Measurements from ENCODE around the gene RAB30.
A peak's percentile ranks its signal among the peaks of the same experiment; 100 is the strongest.
"Not testable (repeated sequence)": the region's sequence is repeated elsewhere in the genome, so short reads cannot be mapped to it uniquely, and the experiment has no call there.

The RAB30 gene

DNA sequence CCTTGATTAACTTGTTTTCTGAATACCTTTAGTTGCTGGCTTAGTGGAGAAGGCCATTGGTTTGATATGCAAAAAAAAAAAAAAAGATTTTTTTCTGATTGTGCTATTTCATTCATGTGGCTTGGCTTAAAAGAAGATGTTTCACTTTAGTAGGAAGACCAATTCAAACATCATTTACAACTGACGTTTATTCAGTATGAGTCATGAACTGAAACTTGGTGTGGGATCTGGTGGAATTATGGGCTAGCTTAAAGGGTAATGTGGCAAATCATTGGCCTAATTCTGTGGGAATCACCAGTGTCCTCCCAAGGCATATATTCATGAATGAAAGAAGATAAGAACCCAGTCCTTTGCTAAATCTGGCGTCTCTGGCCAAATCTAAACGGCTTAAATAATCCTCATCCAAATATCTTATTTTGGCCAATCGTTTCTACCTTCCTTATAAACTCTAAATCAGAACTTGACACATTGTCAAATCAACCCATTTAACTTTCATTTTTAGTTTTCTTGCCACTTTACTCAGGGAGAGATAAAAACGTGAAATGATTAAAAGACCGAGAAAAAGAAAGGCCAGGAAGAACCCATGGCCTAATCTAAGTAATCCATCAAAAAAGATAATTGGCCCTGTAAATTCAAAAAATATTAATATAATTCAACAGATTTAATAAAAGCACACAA lies 93.1 kb downstream of the RAB30 start:
- no peak for DNase-seq

DNA sequence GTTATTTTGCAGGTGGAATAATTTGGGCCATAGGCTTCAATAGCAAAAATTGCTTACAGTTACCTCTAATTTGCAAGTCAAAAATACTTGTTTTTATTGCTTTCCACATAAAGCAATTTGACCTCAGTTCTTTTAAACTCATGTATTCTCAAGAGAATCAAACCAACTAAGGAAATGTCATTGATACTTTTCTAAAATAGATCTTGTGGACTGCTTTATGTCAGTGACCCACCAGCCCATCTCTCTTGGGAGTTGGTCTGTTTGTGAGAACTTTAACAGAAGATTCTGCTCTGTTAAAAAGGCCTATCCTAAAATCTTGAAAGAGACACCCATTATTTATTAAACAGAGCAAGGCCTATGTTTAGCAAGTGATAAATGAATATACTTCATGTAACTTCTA lies 94.9 kb downstream of the RAB30 start:
- DNase-seq: no peak

DNA sequence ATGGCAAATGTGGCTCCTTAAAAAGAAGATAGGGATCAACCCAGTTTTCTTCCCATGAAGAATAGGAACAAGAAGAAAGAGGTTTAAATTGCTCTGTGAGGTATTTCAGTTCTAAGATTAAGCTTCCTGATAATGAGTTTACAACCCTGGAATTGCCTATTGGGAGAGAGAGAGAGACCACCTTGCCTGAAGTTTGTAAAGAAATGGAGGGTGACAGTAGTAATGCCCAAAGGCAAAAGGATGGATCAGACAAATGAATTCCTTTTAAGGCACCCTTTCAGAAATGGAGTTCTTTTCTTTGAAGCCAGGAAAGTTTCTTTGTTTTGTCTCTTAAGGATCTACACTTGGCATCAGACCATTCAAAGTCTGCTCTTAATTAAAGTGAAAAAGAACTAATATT lies 95.8 kb downstream of the RAB30 start:
- DNase-seq: no peak

DNA sequence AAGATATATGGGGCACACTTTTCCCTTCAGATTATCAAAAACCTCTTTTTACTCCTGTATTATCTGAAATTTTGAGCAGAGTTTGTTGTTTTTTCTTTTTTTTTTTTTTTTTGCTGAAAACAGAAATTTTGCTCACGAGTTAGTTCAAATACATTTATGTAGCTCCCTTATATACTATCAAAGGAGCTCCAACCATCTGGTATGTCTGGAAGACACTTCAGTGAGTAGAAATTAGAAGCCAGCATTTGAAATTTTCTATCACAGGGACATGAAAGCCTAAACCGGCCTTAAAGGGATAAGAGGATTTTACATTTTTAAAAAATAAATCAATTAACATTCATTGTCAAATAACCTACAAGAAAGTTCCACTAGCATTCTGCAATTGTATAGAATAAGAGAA lies 96.8 kb downstream of the RAB30 start:
- no peak for DNase-seq

GRCh38 chr11:82974135-82974534 lies 97.6 kb downstream of the RAB30 start:
- no peak for DNase-seq

DNA sequence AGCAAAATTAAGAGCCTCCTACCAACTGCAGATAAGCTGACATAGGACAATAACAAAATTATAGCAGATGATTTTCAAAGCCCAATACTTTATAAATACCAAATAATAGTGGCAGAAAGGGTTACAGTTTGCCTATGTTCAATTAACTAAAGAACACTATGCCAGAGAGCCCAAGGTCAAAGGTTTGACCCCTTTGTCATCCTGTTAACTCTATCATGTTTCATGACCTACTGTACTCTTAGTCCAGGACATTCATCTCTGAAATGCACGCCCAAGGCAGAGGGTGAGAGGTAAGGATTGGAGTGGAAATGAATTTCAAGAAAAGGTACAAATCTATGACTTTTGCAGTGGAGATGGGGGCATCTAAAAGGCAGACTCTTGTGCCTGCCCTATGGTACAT lies 99.6 kb downstream of the RAB30 start:
- no peak for DNase-seq

DNA sequence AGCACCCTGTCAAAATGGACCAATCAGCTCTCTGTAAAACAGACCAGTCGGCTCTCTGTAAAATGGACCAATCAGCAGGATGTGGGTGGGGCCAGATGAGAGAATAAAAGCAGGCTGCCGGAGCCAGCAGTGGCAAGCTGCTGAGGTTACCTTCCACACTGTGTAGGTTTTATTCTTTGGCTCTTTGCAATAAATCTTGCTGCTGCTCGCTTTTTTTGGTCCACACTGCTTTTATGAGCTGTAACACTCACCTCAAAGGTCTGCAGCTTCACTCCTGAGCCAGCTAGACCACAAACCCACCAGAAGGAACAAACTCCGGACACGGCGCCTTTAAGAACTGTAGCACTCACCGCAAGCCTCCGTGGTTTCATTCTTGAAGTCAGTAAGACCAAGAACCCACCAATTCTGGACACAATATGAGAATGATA lies 100.2 kb downstream of the RAB30 start:
- DNase-seq: not testable (repeated sequence)

DNA sequence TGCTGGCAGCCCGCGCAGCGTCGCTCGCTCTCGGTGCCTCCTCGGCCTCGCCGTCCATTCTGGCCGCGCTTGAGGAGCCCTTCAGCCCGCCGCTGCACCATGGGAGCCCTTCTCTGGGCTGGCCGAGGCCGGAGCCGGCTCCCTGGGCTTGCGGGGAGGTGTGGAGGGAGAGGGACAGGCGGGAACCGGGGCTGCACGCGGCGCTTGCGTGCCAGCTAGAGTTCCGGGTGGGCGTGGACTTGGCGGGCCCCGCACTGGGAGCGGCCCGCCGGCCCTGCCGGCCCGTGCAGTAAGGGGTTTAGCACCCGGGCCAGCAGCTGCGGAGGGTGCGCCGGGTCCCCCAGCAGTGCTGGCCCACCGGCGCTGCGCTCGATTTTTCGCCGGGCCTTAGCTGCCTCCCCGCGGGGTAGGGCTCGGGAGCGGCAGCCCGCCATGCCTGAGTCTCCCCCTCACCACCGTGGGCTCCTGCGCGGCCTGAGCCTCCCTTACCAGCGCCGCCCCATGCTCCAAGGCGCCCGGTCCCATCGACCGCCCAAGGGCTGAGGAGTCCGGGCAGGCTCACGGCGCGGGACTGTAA lies 101.1 kb downstream of the RAB30 start:
- DNase-seq: not testable (repeated sequence)

GRCh38 chr11:82969811-82970210 lies 101.9 kb downstream of the RAB30 start:
- no peak for DNase-seq

DNA sequence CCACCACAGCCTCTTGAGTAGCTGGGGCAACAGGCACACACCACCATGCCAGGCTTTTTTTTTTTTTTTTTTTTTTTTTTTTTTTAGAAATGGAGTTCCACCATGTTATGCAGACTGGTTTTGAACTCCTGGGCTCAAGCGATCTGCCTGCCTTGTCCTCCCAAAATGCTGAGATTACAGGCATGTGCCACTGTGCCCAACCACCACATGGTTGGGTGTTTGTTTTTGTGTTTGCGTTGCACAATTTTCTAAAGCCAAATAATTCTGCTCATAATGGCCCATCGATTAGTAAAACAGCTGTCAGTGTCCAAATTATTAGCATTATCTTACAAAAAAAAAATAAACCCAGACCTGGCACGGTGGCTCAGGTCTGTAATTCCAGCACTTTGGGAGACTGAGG lies 104.3 kb downstream of the RAB30 start:
- DNase-seq: no peak

- not testable (repeated sequence) for DNase-seq
Measured at GRCh38 chr11:82962021-82962420, 109.7 kb downstream of the RAB30 start.

DNA sequence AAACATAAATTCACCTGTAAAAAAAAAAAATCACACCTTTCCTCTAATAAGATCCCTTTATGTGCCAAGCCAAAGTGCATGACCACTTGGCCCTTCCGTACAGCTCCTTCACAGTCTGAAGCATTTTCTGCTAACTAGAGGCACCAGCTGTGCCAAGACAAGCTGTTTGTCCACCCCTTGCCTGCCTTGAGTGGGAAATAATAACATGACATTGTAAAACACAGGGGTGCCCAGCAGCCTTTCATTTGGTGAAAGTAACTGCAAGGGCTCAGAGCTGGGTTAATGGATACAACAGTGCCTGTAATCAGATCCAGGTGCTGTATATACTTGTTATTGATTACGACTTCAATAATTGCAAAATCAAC lies 110.9 kb downstream of the RAB30 start:
- no peak for DNase-seq

DNA sequence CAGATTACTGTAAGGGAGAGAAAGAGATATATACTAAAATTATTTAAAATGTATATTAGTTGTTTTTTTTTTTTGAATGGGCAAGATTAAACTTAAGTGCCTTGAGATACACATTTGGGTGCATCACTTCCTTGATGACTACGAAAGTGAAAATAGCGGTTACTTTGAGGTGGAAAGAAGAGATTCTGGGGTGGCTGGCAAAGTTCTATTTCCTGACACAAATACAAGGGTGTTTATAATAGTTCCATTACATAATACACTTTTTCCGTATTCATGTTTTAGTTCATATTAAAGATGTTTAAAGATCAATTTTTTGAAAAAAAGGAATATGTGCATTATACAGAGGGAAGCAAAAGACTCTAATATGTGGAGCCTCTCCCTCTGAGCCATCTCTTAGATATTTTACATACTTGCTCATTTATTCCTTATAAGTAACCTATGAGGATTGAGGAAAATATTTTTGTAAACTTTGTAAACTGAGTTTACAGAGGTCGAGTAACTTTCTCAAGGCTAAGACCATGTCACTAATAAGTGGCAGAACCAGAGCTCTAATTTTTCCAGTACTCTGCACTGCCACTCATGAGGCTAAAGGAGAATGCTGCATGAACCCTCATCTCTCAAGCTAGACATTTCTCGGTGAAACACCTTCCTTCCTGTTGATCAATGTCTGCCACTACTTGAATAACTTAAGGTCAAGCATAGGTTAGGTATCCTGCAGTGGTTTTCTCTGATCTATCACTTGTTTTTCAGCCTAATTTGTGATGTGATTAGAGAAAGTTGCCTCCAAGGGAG lies 111.5 kb downstream of the RAB30 start:
- no peak for DNase-seq

DNA sequence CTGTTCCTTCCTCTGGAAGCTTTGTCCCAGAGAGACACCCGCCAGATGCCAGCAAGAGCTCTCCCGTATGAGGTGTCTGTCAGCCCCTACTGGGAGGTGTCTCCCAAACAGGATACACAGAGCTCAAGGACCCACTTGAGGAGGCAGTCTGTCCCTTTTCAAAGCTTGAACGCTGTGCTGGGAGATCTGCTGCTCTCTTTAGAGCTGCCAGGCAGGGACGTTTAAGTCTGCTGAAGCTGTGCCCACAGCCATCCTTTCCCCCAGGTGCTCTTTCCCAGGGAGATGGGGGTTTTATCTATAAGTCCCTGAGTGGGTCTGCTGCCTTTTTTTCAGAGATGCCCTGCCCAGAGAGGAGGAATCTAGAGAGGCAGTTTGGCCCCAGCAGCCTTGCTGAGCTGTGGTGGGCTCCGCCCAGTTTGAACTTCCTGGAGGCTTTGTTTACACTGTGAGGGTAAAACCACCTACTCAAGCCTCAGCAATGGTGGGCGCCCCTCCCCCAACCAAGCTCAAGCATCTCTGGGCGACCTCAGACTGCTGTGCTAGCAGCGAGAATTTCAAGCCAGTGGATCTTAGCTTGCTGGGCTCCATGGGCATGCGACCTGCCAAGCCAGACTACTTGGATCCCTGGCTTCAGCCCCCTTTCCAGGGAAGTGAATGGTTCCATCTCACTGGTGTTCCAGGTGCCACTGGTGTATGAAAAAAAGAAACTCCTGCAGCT lies 115.8 kb downstream of the RAB30 start:
- peak; percentile 30 for DNase-seq

- DNase-seq: not testable (repeated sequence)
Measured at GRCh38 chr11:82950502-82950901, 121.2 kb downstream of the RAB30 start.

- DNase-seq: no peak
Measured at GRCh38 chr11:82949352-82949751, 122.3 kb downstream of the RAB30 start.

- no peak for DNase-seq
Measured at GRCh38 chr11:82945682-82946081, 126.0 kb downstream of the RAB30 start.

DNA sequence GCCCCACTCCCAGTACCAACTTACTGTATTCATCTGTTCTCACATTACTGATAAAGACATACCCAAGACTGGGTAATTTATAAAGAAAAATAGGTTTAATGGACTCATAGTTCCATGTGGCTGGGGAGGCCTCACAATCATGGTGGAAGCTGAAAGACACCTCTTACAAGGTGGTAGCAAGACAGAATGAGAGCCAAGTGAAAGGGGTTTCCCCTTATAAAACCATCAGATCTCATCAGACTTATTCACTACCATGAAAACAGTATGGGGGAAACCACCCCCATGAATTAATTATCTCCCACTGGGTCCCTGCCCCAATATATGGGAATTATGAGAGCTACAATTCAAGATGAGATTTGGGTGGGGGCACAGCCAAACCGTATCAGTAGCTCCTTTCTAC lies 126.7 kb downstream of the RAB30 start:
- DNase-seq: not testable (repeated sequence)

DNA sequence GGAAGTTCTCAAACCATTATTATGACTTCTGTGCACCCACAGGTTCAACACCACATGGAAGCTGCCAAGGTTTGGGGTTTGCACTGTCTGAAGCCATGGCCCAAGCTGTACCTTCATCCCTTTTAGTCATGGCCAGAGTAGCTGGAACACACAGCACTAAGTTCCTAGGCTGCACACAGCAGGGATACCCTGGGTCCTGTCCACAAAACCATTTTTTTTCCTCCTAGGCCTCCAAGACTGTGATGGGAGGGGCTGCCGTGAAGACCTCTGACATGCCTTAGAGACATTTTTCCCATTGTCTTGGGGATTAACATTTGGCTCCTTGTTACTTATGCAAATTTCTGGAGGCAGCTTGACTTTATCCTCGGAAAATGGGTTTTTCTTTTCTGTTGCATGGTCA lies 127.5 kb downstream of the RAB30 start:
- DNase-seq: no peak

GRCh38 chr11:82943430-82943829 lies 128.3 kb downstream of the RAB30 start:
- DNase-seq: not testable (repeated sequence)

DNA sequence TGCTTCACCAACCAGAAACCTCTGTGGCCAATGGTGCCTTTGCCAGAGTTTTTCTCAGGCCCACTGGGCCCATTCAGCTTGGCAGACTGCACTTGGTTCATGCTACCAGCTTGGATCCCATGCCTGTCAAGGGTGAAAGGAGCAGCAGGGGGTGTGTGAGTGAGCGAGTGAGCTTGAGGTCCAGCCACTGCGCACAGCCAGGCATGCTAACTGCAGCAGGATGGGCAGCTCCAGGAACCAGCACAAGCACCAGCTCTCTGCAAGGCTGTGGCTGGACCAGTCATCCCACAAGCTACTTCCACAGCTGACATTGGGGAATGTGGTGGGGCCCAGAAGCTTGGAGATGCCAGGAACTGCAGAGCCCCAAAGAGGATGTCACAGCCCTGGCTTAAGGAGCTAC lies 129.3 kb downstream of the RAB30 start:
- no peak for DNase-seq

- no peak for DNase-seq
Measured at GRCh38 chr11:82939456-82939855, 132.2 kb downstream of the RAB30 start.

- no peak for DNase-seq
Measured at GRCh38 chr11:82937554-82937953, 134.1 kb downstream of the RAB30 start.

GRCh38 chr11:82936261-82936660 lies 135.4 kb downstream of the RAB30 start:
- no peak for DNase-seq
